Activated naive CD8-positive, alpha-beta T cell treated with anti-CD3 and anti-CD28 coated beads, Interleukin-2, amount 50 U/mL, for 24 hours (primary cell): Measurements from ENCODE around the gene MMP24.
"Not testable (repeated sequence)": the region's sequence is repeated elsewhere in the genome, so short reads cannot be mapped to it uniquely, and the experiment has no call there.

Source experiments
- ATAC-seq: fragments of 150-1000 bp; cut with Tn5 transposase; one replicate; pipeline ENCODE4 v1.10.0; 2021
- DNase-seq: peaks from one replicate; pipeline ENCODE4 v3.0.0; 2021
- H3K27ac Mint-ChIP-seq: one replicate; pipeline ENCODE4 v1.8.0; 2021; ENCODE audit warnings: mild to moderate bottlenecking, mixed read lengths
- H3K27me3 Mint-ChIP-seq: one replicate; pipeline ENCODE4 v1.8.0; 2021; ENCODE audit warnings: mixed read lengths
- H3K36me3 Mint-ChIP-seq: one replicate; pipeline ENCODE4 v1.8.0; 2021; ENCODE audit warnings: low read depth, mixed read lengths
- H3K4me1 Mint-ChIP-seq: one replicate; pipeline ENCODE4 v1.8.0; 2021; ENCODE audit warnings: mixed read lengths
- H3K4me3 Mint-ChIP-seq: one replicate; pipeline ENCODE4 v1.8.0; 2021; ENCODE audit warnings: mild to moderate bottlenecking, moderate library complexity, mixed read lengths
- H3K9me3 Mint-ChIP-seq: one replicate; pipeline ENCODE4 v1.8.0; 2021; ENCODE audit warnings: mixed read lengths

Gene MMP24

DNA sequence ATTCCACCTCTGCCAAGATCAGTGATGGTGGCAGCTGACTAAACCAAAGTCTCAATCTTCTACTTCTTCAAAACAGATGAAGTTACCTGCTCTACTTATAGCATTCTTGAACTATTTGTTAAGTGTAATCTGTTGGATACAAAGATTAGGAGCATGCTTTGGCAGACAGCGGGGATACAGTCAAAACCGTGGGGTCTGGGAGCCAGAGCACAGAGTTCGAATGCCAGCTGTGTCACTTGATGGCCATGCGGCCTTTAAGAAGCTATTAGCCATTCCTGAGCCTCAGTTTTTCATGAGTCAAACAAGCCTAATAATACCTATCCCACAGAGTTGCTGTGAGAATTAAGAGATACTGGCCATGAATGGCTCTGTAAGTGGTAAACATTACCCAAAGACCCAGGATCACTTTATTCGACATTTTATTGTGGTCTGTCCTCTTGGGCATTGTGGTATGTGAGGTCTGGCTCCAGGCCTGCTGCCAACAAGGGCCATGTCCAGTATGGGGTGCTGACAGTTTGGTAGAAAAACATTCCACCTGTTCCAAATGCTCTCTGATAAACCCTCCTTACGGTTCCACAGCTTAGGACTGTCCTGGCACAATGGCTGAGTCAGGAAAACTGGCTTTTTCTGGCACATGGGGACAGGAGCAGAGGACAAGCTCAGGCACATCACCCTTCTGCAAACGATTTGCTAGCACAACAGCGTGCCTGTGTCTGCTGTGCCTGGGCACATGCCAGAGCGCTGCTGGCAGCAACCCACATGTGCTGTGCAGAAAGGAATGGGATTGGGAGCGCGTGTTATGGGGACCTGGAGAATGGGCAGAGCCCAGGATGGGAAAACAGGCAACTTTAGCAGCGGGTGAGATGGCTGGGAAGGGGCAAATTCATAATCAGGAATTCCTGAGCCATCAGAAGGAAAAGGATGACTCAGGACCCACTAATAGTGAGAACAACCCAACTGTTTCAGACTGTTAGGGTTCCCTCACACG lies 81.5 kb downstream of the MMP24 start:
- no peak for DNase-seq
- no peak overlapping the region for H3K4me3 Mint-ChIP-seq
- peaks cover 71% of the 10 kb centered on the region for H3K4me1 Mint-ChIP-seq
- no peak for ATAC-seq
- H3K27ac Mint-ChIP-seq, result no peak overlapping the region
- no peaks in the 10 kb centered on the region for H3K9me3 Mint-ChIP-seq
- peaks cover 14% of the 10 kb centered on the region for H3K36me3 Mint-ChIP-seq
- no peaks in the 10 kb centered on the region for H3K27me3 Mint-ChIP-seq

DNA sequence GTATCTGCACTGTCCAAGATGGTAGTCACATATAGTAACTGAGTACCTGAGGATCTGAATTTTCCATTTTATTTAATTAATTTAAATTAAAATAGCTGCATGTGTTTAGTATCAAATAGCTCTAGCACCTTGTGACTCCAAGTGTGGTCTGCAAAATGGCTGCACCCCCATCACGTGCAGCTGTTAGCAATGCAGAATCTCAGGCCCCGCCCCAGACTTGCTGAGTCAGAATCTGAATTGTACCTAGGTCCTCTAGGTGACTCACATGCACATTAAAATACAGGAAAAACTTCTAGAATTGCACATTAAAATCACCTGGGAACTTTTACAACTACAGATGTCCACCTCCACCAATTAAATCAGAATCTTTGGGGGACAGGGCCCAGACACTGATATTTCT lies 84.9 kb downstream of the MMP24 start:
- no peak overlapping the region for H3K4me3 Mint-ChIP-seq
- H3K36me3 Mint-ChIP-seq, result peaks cover 15% of the 10 kb centered on the region

DNA sequence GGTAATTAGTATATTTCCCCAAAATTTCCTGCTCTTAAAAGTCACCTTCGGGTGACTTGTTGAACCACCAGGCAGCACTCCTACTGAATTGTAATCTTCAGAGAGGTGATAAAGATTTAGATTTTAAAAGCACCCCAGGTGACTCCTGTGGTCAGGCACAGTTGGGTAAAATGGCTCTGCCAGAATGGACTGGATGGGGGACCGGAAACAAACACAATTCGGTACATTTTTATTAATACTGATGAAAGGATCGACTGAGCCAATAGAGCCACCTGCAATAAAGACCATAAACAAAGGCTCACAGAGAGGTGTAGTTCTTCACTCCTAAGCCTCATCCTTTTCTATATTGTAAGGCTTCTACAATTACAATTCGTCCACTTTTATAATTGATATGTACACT lies 85.3 kb downstream of the MMP24 start:
- Mint-ChIP-seq H3K27me3 (no peaks in the 10 kb centered on the region), H3K27ac (peak overlapping the region; percentile 50), H3K36me3 (peaks cover 15% of the 10 kb centered on the region), H3K4me3 (no peak overlapping the region), H3K4me1 (peaks cover 48% of the 10 kb centered on the region), H3K9me3 (no peaks in the 10 kb centered on the region)
- DNase-seq (no peak), ATAC-seq (no peak)

More for the DNA sequence above, 84.9 kb downstream of the MMP24 start:
- H3K27me3 Mint-ChIP-seq, result no peaks in the 10 kb centered on the region
- no peaks in the 10 kb centered on the region for H3K9me3 Mint-ChIP-seq
- peak overlapping the region; percentile 50 for H3K27ac Mint-ChIP-seq
- peak; percentile 65 for ATAC-seq
- DNase-seq, result peak; percentile 77
- peaks cover 52% of the 10 kb centered on the region for H3K4me1 Mint-ChIP-seq

DNA sequence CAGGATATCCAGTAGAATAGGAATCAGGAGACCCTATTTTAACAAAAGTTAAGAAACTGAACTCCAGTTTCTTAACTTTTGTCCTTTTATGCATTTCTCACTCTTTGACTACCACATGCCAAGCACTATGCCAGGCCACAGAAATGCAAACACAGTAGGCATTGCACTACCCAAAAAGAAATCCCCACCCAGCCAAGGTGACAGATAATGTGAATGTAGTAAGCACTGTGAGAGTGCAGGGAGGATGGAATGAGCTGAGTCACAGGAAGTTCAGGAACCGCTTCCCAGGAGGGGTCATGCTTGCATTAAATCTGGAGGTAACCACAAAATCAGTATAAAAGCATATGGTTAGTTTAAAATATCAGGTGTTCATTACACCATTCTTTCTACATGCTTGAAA lies 85.8 kb downstream of the MMP24 start:
- ATAC-seq (peak; percentile 84), DNase-seq (no peak)
- no peaks in the 10 kb centered on the region for H3K9me3 Mint-ChIP-seq
- H3K27me3 Mint-ChIP-seq, result no peaks in the 10 kb centered on the region
- H3K36me3 Mint-ChIP-seq, result peaks cover 15% of the 10 kb centered on the region
- H3K4me3 Mint-ChIP-seq, result no peak overlapping the region
- peak overlapping the region; percentile 50 for H3K27ac Mint-ChIP-seq
- peaks cover 44% of the 10 kb centered on the region for H3K4me1 Mint-ChIP-seq

DNA sequence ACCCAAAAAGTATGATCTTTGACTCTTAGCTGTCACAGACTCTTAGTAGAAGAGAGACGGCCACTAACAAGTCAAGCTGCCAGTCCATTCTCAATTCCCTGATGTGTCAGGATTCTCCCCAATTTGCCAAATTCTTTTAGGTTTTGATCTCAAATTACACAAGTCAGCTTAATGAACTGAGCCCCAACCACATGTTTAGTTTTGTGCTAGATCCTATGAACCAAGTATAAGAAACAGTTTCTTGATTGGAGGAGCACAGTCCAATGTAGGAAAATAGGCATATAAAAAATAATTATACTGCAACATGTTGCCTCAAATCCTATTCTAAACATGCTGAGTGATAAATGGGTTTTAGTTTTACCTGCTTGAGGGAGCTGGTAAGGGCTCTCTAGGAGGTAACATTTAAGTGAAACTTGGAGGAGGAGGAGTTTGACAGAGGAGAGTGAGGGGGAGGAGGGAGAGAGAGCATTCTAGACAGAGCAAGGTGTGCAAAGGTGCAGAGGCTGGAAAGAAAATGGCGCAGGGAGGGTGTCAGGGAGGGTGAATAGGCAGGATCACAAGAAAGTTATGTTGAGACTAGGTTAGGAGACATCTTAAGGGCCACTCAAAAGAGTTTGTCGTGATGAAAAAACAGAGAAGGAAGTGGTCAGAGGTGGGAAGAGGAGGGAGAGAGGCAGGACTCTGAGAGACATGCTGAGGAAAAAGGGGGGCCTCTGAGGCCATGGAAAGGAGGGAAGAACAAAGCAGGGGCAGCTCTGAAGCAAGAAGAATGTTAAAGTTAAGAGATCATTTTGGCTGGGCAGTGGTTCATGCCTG lies 88.5 kb downstream of the MMP24 start:
- peaks cover 49% of the 10 kb centered on the region for H3K4me1 Mint-ChIP-seq
- ATAC-seq, result no peak
- H3K27me3 Mint-ChIP-seq, result no peaks in the 10 kb centered on the region

DNA sequence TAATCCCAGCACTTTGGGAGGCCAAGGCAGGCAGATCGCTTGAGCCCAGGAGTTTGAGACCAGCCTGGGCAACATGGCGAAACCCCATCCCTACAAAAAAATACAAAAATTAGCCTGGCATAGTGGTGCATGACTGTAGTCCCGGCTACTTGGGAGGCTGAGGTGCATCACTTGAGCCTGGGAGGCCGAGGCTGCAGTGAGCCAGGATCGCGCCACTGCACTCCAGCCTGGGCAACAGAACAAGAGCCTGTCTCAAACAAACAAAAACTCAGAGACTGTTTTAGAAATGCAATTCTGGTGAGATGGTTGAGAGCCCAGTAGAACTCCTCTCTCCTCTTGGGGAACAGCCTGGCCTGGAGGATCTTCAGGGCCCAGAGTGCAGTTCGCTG lies 89.1 kb downstream of the MMP24 start:
- not testable (repeated sequence) for H3K27ac Mint-ChIP-seq, DNase-seq, H3K27me3 Mint-ChIP-seq, H3K9me3 Mint-ChIP-seq, ATAC-seq, H3K4me3 Mint-ChIP-seq
- Mint-ChIP-seq H3K36me3 (peaks cover 11% of the 10 kb centered on the region), H3K4me1 (peaks cover 49% of the 10 kb centered on the region)

More for the DNA sequence above, 88.5 kb downstream of the MMP24 start:
- no peaks in the 10 kb centered on the region for H3K9me3 Mint-ChIP-seq
- no peak overlapping the region for H3K4me3 Mint-ChIP-seq
- H3K27ac Mint-ChIP-seq, result peak overlapping the region; percentile 44
- H3K36me3 Mint-ChIP-seq, result peaks cover 12% of the 10 kb centered on the region
- DNase-seq, result no peak

DNA sequence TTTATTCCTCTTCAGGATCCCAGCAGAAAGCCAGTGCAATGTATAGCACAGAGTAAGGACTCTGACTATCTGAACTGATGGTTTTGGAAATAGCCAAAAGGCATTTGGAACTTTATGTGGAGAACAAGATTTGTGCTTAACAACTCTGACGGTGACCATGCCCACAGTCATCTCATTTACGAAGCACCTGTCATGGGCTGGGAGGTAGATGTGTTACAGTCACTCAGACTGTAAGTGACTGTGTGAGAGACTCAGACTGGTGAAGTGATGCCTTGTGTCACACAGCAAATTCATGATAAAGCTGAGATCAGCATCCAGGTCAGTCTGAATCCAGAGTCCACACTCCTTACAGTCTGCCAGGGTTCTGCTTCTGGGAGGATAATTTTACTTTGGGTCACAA lies 89.6 kb downstream of the MMP24 start:
- H3K4me3 Mint-ChIP-seq, result no peak overlapping the region
- no peaks in the 10 kb centered on the region for H3K27me3 Mint-ChIP-seq
- DNase-seq, result no peak
- peaks cover 13% of the 10 kb centered on the region for H3K36me3 Mint-ChIP-seq
- H3K9me3 Mint-ChIP-seq, result no peaks in the 10 kb centered on the region
- H3K4me1 Mint-ChIP-seq, result peaks cover 46% of the 10 kb centered on the region
- H3K27ac Mint-ChIP-seq, result no peak overlapping the region
- ATAC-seq, result no peak

DNA sequence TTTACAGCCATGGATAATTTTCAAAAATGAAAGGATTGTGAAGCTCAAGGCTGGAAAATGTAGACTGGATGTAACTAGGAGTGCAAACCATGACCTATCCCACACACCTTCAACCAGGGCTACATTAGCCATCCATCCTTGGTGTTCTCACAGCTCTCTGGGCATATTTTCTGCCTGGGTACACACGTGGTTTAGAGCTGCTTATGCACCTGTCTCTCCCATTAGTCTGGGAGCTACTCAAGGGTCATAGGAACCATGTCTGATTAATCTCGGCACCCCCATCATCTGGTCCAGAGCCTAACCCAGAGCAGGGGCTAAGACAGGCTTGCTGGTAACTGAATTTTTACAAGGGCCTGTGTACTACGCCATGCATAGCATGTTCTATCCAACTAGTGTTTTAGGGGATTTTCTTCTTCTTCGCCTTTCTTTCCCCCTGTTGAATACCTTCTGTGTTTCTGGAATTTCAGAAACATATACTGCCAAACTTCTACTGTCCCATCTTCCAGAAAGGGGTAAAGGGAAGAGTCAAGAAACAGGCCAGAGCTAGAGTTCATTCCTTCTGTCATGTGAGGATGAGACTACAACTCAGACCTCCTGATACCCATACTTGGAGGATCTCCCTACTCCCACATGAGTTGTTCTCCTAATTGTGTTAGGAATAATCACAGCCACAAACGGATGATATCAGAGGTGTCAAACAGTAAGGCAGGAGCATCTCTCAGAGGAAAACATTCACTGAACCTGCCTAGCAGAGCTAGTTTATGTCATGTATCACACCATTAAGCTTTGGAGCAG lies 91.1 kb downstream of the MMP24 start:
- H3K4me1 Mint-ChIP-seq, result peaks cover 32% of the 10 kb centered on the region
- DNase-seq, result no peak
- no peak overlapping the region for H3K27ac Mint-ChIP-seq
- H3K9me3 Mint-ChIP-seq, result no peaks in the 10 kb centered on the region
- no peaks in the 10 kb centered on the region for H3K27me3 Mint-ChIP-seq
- H3K4me3 Mint-ChIP-seq, result no peak overlapping the region
- peaks cover 9% of the 10 kb centered on the region for H3K36me3 Mint-ChIP-seq
- ATAC-seq, result no peak

DNA sequence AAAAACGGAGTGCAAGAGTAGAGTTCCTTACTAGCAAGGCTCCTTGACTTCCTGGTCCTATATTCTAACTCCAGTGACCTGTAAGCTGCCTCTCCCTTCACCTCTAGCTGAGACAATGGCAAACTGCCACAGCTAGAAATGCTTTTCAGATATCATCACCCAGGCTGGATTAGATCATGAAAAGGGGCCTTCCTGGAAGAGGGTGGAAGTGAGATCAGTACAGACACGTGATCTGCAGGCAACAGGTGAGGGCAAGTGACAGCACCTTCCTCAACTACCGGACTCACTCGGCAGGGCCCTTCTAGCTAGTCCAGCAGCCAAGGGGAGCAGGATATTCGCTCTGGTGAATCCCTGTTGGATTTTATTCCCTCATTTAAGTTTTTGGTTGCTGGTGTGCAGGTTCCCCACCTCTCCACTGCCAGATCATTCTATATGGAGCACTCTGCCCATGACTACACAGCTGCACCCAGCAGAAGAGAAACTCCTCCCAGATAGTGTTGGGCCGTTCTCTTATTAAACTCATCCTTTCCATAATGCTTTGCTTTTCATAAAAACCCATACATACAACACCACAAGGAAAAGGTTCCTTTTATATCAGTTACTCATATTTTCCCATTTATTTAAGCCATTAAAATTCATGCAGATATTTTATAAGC lies 92.1 kb downstream of the MMP24 start:
- H3K9me3 Mint-ChIP-seq, result no peaks in the 10 kb centered on the region
- H3K4me3 Mint-ChIP-seq, result no peak overlapping the region
- DNase-seq, result no peak
- H3K27ac Mint-ChIP-seq, result peak overlapping the region; percentile 43
- peaks cover 37% of the 10 kb centered on the region for H3K4me1 Mint-ChIP-seq
- ATAC-seq, result peak; percentile 52
- H3K27me3 Mint-ChIP-seq, result no peaks in the 10 kb centered on the region
- peaks cover 7% of the 10 kb centered on the region for H3K36me3 Mint-ChIP-seq

DNA sequence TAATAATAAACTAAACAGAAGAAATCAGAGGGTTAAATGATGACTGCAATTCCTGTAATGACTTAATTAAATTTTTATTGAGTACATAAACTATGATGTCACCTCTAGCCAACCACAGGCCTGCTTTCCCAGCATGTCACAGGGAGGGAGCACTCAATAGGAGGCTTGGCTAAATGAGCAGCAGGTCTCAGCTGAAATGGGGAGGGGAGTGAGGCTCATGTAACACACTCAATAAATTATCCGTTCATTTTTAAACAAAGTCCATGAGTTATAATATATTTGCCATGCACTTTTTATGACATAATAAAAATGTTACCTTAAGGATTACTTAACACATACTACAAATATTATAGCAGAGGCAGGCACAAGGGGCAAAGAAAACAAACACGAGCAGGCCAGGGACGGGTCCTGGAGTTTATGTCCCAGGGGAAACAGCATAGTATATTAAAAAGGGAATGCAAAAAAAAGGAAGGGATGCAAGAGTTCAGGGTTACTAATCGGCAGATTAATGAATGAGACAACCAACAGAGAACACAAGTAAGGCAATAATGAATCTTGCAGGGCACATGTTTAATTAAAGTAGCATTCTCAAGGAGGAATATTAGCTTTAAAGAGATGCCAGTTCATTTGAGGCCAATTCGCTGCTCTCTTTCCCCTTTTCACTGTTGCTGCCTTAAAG lies 92.8 kb downstream of the MMP24 start:
- ATAC-seq, result no peak
- Mint-ChIP-seq H3K4me3 (no peak overlapping the region), H3K9me3 (no peaks in the 10 kb centered on the region), H3K36me3 (peaks cover 5% of the 10 kb centered on the region), H3K27me3 (no peaks in the 10 kb centered on the region), H3K27ac (no peak overlapping the region), H3K4me1 (peaks cover 32% of the 10 kb centered on the region)
- no peak for DNase-seq

DNA sequence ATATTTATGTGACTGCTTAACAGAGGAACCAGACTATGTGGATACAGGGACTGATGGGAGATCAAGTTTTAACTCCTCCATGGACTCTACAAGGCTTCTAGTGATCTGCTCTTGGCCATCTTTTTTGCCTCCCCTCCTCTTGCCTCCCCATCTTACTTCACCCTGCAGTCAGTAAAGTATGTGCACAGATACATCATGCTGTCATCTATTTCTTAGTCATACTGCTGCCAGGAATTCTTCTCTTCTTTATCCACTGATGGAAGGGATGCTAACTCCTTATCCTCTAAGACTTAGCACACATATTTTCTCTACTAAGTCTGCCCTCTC lies 93.3 kb downstream of the MMP24 start:
- Mint-ChIP-seq H3K27ac (no peak overlapping the region), H3K9me3 (no peaks in the 10 kb centered on the region), H3K4me3 (no peak overlapping the region), H3K36me3 (peaks cover 5% of the 10 kb centered on the region), H3K27me3 (no peaks in the 10 kb centered on the region), H3K4me1 (peaks cover 27% of the 10 kb centered on the region)
- ATAC-seq (no peak), DNase-seq (no peak)

DNA sequence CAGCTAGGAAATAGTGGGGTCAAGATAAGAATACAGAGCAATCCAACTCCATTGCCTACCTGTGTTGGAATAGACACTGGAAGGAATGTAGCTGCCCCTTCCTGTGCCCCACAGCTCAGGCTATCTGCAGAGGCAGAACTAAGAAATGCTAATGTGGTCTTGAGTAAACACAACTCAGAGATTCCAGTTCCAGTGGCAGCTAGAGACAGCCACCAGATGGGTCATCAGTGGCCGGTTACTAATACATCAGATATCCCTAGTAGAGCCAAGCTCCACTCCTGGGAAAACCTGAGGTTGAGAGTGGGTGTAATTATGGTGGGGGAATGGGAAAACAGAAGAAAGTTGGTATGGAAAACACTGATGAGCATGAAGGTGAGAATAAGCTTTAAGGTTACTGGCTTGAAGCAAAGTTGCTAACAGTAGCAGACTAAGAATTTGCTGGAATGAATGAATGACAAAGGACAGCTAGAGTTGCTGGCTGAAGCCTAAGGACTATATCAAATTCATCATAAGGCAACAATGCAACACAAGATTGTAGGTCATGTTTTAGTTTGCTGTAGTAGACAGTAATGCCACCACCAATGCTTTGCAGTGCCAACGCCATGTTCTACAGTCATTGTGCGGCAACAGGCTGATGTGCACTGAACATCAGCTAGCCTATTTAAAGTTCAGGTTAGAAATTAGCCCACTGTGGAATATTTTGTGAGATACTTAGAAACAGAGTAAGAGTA lies 94.1 kb downstream of the MMP24 start:
- no peak for DNase-seq
- Mint-ChIP-seq H3K4me1 (peaks cover 24% of the 10 kb centered on the region), H3K4me3 (no peak overlapping the region), H3K27ac (no peak overlapping the region), H3K27me3 (no peaks in the 10 kb centered on the region), H3K36me3 (peaks cover 10% of the 10 kb centered on the region), H3K9me3 (no peaks in the 10 kb centered on the region)
- ATAC-seq, result no peak

DNA sequence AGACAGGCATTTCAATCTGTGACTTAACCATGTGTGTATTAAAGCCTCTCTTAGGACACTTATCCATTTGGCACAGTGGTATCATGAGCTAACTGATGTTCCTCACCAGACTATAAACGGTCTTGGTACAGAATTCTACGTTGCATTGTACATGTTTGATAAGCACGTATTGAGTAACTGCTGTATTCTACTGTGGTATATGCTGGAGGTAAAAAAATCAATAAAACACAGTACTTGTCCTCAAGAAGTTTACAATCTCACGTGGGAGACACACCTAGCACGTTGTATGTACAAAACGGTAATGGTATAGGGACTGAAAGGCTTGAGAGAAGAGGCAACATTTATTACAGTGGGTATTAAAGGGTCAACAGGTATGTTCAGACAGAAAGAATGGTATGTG lies 98.9 kb downstream of the MMP24 start:
- no peak overlapping the region for H3K4me3 Mint-ChIP-seq
- peaks cover 54% of the 10 kb centered on the region for H3K4me1 Mint-ChIP-seq
- peaks cover 17% of the 10 kb centered on the region for H3K36me3 Mint-ChIP-seq
- no peaks in the 10 kb centered on the region for H3K27me3 Mint-ChIP-seq
- ATAC-seq, result no peak
- H3K9me3 Mint-ChIP-seq, result no peaks in the 10 kb centered on the region
- peak overlapping the region; percentile 37 for H3K27ac Mint-ChIP-seq
- no peak for DNase-seq
